Thyroid gland (tissue), 4 donors: ENCODE measurements around the gene XPNPEP1. TPM values are rescaled to one million over a fixed set of nuclear protein-coding genes. Genes with fewer than 3 reads are reported as not detected.

Experiments used
- DNase-seq, 2 donors: peaks; one replicate each; pipeline ENCODE4 v3.0.0-alpha.2; 2019
- H3K27ac ChIP-seq, 3 donors: fragments of 200-600 bp; sonication (generic); 1 replicate in 2 of 3; 2 replicates in 1 of 3; pipeline ENCODE4 v1.5.1; 2016 to 2019; ENCODE audit warnings: mild to moderate bottlenecking in 1 of 3, moderate library complexity in 1 of 3
- H3K27me3 ChIP-seq: fragments of 200-600 bp; sonication (generic); one replicate; pipeline ENCODE4 v1.5.1; 2019
- H3K36me3 ChIP-seq, 2 donors: fragments of 200-600 bp; sonication (generic); one replicate each; pipeline ENCODE4 v1.5.1; 2016 to 2019
- H3K4me1 ChIP-seq, 2 donors: fragments of 200-600 bp; sonication (generic); one replicate each; pipeline ENCODE4 v1.5.1; 2017 to 2019
- H3K4me3 ChIP-seq, 3 donors: fragments of 200-600 bp; sonication (generic); replicated peaks in 1 of 3; 1 replicate in 2 of 3; 2 replicates in 1 of 3; pipeline ENCODE4 v1.5.1; 2016; ENCODE audit warnings: mild to moderate bottlenecking in 1 of 3
- H3K9me3 ChIP-seq: fragments of 200-600 bp; sonication (generic); one replicate; pipeline ENCODE4 v1.5.1; 2017
- POLR2A ChIP-seq, 2 donors: fragments of 450-650 bp; IDR thresholded peaks; one replicate each; pipeline ENCODE4 v1.6.1; 2017; ENCODE audit warnings: antibody characterized with exemption in 2 of 2, mild to moderate bottlenecking in 2 of 2, moderate library complexity in 1 of 2
- WGBS, 2 donors: methylation state at CpG; one replicate each; pipeline ENCODE4 v1.1.5; 2017; 5-methylcytosine and 5-hydroxymethylcytosine counted together
- intact Hi-C: fragments of 100-400 bp; cut with DNase I; formaldehyde crosslinking; loops from one replicate; pipeline ENCODE4 v1.15.1; 2023
- total RNA-seq, 4 donors: library from RNA; depleted of rRNA; stranded (reverse); fragments of >200 nt; gene quantifications; one replicate each; pipeline ENCODE4 v1.2.3, GENCODE V29; 2016
- TF ChIP-seq, protein P1 (sequence below), 6 experiments: fragments of 200-600 bp in 3 of 6; fragments of 450-650 bp in 3 of 6; sonication (generic) in 3 of 6; IDR thresholded peaks; one replicate each; pipeline ENCODE4 v1.5.1; 2016 to 2019; ENCODE audit warnings: antibody characterized with exemption in 6 of 6, mild to moderate bottlenecking in 2 of 6, inconsistent platforms in 1 of 6, moderate library complexity in 1 of 6

Gene XPNPEP1
- total RNA-seq, 4 donors from 2014 or later, result 72.7 to 89.0 (median 84.0) TPM

DNA sequence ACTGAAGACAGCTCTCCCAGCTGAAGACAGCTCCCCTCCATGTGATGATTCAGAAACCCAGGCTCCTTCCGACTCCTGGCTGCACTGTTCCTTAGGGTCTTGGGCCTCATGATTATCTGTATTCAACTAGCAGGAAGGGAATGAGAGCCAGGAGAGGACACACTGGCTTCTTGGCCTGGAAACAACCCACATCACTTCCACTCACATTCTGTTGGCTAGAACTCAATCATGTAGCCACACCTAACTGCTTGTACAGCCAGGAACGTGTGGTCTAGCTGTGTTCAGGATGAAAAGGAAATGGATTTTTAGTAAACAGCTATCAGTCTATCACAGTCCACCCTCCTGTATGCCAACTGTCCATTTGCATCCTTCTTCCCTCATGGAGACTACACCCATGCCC, 30.5 kb upstream of the XPNPEP1 start:
- H3K9me3 ChIP-seq, result no peaks in the 10 kb centered on the region
- 53 to 54% methylated on average over 2 of the region's 2 CpGs for WGBS, 2 donors
- peak in 1 of 2 donors; percentile 5 for TF ChIP-seq POLR2A (IDR thresholded peaks at IDR 0.05)
- TF ChIP-seq, protein P1, sequence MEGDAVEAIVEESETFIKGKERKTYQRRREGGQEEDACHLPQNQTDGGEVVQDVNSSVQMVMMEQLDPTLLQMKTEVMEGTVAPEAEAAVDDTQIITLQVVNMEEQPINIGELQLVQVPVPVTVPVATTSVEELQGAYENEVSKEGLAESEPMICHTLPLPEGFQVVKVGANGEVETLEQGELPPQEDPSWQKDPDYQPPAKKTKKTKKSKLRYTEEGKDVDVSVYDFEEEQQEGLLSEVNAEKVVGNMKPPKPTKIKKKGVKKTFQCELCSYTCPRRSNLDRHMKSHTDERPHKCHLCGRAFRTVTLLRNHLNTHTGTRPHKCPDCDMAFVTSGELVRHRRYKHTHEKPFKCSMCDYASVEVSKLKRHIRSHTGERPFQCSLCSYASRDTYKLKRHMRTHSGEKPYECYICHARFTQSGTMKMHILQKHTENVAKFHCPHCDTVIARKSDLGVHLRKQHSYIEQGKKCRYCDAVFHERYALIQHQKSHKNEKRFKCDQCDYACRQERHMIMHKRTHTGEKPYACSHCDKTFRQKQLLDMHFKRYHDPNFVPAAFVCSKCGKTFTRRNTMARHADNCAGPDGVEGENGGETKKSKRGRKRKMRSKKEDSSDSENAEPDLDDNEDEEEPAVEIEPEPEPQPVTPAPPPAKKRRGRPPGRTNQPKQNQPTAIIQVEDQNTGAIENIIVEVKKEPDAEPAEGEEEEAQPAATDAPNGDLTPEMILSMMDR (IDR thresholded peaks at IDR 0.05), result no peak
- H3K4me1 ChIP-seq, result peaks cover 19 to 33% of the 10 kb centered on the region in 2 donors
- H3K36me3 ChIP-seq, result no peaks in the 10 kb centered on the region
- H3K27me3 ChIP-seq, result no peaks in the 10 kb centered on the region
- intact Hi-C loops, result no loop called here
- H3K4me3 ChIP-seq, result no peak overlapping the region
- peak overlapping the region; percentile 3 to 48 (median 25) for H3K27ac ChIP-seq
- DNase-seq, result peak; percentile 20 to 31

DNA sequence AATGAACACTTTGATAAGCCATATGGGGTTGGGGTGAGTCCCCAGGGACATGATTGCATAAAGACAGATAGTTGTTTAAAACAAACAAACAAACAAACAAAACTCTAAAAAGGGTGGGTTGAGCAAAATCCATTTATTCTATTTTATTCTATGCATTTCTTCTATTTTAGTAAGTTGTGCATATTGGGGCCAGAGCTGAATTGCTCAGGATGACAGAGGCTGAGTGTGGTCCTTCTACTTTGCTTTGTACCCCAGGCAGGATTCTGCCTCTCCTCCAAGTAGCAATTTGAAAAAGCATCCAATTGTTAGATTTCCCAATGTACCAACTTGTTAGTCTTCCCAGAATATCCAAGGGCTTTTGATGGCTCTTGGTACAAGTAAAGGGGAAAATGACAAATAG, 29.2 kb upstream of the XPNPEP1 start:
- intact Hi-C loops, result no loop called here

DNA sequence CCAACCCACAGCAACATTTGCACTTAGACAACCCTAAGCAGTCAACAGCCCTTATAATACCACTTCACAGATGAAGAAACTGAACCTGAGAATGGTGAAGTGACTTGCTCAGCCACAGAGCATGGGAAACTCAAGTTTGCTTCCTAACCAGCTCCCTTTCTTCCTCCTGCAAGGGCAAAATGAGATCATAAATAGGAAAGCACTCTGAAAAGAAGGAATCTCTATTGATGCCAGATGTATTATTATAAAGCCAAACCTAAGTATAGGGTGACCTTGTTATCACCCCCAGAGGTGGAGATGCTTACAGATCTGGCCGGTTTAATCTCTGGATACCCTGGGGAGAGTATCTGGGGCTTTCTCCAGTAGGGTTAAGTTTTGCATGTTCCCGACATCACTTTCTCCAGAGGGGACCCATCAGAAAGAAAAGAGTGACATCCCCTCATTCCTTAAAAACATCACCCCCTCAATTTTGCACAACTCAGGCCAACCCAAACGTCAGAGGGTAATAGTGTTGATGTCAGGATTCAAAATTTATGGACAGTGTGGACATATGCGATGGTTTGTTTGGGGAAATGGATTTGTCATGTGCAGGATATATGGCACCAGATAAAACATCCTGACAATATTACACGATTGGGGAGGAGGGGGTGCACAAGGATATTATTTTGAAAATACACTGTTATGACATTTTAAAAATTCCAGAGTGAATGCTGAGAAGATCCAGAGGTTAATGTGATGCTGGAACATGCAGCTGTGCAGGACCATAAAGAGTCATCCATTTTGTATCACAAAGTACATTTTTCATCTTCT, 24.0 kb upstream of the XPNPEP1 start:
- H3K27me3 ChIP-seq, result no peaks in the 10 kb centered on the region
- no peak for DNase-seq
- intact Hi-C loops, result no loop called here
- TF ChIP-seq, protein P1 (IDR thresholded peaks at IDR 0.05), result no peak
- TF ChIP-seq POLR2A (IDR thresholded peaks at IDR 0.05), result no peak
- H3K36me3 ChIP-seq, result no peaks in the 10 kb centered on the region
- H3K27ac ChIP-seq, result peak overlapping the region; percentile 36 to 65 (median 52)
- no peak overlapping the region for H3K4me3 ChIP-seq
- H3K9me3 ChIP-seq, result no peaks in the 10 kb centered on the region
- WGBS, 2 donors, result 57 to 70% methylated on average over 5 of the region's 5 CpGs
- H3K4me1 ChIP-seq, result peaks cover 12 to 15% of the 10 kb centered on the region in 2 donors

More for the DNA sequence above, 29.2 kb upstream of the XPNPEP1 start:
- H3K4me1 ChIP-seq, result peaks cover 12 to 22% of the 10 kb centered on the region in 2 donors
- H3K36me3 ChIP-seq, result no peaks in the 10 kb centered on the region
- H3K27ac ChIP-seq, result no peak overlapping the region
- no peak for DNase-seq
- TF ChIP-seq POLR2A (IDR thresholded peaks at IDR 0.05), result no peak
- TF ChIP-seq, protein P1 (IDR thresholded peaks at IDR 0.05), result no peak
- no peaks in the 10 kb centered on the region for H3K27me3 ChIP-seq
- no peak overlapping the region for H3K4me3 ChIP-seq
- no peaks in the 10 kb centered on the region for H3K9me3 ChIP-seq

DNA sequence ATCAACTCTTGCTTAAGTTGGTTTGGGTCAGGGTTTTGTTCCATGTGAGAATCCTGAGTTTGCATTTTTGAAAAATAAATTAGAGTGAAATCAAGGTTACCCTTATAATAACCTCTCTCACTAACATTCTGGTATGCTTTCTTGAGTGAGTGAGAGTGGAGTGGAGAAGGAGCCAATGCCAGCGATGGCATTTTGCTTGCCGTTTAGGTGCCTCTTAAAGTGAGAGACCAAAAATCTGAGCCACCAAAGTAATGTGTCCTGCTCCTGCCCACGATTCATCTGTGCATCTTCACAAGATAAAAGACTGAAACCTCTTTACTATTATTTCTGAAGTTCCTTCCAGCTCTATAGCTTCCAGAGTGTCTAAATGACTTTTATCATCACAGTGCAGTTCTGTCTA, 23.4 kb upstream of the XPNPEP1 start:
- 46 to 52% methylated on average over 3 of the region's 3 CpGs for WGBS, 2 donors
- peak overlapping the region; percentile 36 to 65 (median 52) for H3K27ac ChIP-seq
- no peak overlapping the region for H3K4me3 ChIP-seq
- intact Hi-C loops, result no loop called here
- DNase-seq, result peak; percentile 56 to 57
- no peak for TF ChIP-seq POLR2A (IDR thresholded peaks at IDR 0.05)
- TF ChIP-seq, protein P1 (IDR thresholded peaks at IDR 0.05), result no peak
- H3K27me3 ChIP-seq, result no peaks in the 10 kb centered on the region
- H3K36me3 ChIP-seq, result no peaks in the 10 kb centered on the region
- no peaks in the 10 kb centered on the region for H3K9me3 ChIP-seq
- H3K4me1 ChIP-seq, result peaks cover 12 to 15% of the 10 kb centered on the region in 2 donors

DNA sequence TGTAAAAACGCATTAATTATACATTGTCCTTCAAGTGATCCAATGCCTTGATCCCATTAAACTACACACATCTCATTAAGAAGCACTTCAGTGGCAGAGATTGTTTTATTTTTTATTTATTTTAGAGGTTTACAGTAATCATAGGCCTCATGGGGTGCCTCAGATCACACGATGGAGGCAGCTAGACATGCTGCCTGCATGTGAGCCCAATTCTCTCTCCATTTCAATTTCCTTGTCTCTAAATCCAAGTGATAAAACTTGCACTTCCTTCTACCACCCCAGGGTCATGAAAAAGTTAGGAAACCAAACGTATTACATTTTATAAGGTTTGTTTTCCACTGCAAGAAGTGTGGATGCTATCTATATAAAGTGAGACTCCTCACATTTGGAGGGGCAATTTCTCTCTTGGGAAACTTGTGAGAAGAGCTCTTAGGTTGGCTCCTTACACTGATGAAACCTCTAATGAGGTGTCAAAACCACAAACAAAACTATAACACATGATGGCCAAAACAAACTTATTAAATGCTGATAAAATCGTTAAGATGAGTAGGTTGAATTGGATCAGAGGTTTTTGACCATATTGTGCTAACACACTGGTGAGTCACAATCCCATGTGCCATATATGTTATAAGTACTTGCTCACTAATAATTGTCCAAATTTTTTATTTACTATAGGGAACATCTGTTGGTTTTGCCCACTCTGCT, 22.3 kb upstream of the XPNPEP1 start:
- Histone ChIP-seq H3K27me3 (no peaks in the 10 kb centered on the region), H3K9me3 (no peaks in the 10 kb centered on the region), H3K4me1 (peaks cover 12 to 15% of the 10 kb centered on the region in 2 donors), H3K27ac (peak overlapping the region in 1 of 3 donors; percentile 65), H3K36me3 (no peaks in the 10 kb centered on the region), H3K4me3 (no peak overlapping the region)
- no peak for TF ChIP-seq POLR2A (IDR thresholded peaks at IDR 0.05)
- TF ChIP-seq, protein P1 (IDR thresholded peaks at IDR 0.05), result no peak
- DNase-seq, result no peak
- intact Hi-C loops, result no loop called here
- WGBS, 2 donors, result 68 to 75% methylated on average over 4 of the region's 4 CpGs
